Stimulated activated CD4-positive, alpha-beta T cell treated with anti-CD3 and anti-CD28 coated beads, TNF-alpha, amount 100 ng/mL, for 48 hours (primary cell): ENCODE measurements around the gene RGS7.
"Not testable (repeated sequence)": the region's sequence is repeated elsewhere in the genome, so short reads cannot be mapped to it uniquely, and the experiment has no call there.

Experiments
- DNase-seq, 3 donors: peaks; one replicate each; pipeline ENCODE4 v3.0.0-alpha.2; 2020; ENCODE audit warnings: low read depth in 3 of 3

Gene RGS7

DNA sequence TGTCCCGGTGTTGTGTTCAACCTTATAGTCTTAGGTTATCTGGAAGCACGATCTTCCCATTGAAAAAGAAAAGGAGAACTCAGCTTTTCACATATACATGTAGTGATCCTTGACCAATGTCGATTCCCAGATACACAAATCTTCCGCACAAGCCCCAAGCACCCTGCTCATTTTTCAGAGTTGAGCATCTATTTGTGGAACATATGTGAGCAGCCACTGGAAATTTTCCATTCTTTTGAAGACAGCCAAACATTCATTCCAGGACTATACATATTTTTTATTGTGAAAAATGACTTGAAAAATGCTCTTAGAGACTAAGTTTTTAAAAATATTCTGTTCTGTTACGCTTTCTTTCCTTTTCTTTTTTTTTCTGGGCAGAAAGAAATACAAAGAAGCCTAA lies 371.9 kb downstream of the RGS7 start:
- no peak for DNase-seq

DNA sequence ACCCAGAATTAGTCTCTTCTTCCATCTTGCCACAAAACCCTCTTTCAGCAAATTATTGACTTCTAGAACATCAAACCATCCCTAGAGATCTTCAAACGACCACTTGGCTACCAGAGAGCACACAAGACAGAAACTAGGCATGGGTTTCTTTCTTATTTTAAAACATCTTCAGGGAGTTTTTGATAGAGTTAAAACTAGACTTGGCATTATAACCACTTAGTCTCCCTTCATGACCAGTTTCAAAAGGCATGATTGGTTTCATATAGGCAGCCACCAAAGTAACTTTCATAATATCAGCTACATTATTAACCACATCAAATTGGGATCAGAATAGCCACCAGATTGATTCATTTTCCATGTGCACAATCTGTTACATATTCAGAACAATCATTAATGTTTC lies 376.7 kb downstream of the RGS7 start:
- DNase-seq, result no peak

DNA sequence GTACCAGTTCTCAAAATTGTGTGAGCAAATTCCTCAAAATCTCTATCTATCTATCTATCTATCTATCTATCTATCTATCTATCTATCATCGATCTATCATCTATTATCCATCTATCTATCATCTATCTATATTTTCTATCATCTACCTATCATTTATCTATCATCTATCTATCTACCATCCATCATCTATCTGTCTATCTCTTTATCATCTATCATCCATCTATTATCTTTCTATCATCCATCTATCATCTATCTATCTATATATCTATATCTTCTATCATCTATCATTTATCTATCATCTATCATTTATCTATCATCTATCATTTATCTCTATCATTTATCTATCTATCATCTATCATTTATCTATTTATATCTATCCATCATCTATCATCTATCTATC lies 380.3 kb downstream of the RGS7 start:
- no peak for DNase-seq

DNA sequence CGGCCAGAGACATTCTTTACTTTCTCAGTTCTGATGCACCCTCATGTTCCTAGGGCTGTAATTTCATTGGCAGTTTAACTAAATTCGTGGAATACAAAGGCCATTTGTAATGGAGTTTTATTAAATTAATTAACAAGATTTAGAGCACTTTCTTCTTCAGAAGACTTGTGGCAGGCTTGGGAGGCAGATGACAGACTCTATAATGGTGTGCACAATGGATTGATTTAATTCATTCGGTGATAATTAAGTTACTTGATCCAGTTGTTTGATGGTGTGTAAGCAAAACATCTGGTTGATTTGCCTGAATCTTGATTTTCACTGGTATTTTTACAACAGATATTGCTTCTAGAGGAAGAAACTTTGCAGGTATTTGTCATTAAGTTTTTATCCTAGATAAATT lies 383.1 kb downstream of the RGS7 start:
- DNase-seq, result no peak

DNA sequence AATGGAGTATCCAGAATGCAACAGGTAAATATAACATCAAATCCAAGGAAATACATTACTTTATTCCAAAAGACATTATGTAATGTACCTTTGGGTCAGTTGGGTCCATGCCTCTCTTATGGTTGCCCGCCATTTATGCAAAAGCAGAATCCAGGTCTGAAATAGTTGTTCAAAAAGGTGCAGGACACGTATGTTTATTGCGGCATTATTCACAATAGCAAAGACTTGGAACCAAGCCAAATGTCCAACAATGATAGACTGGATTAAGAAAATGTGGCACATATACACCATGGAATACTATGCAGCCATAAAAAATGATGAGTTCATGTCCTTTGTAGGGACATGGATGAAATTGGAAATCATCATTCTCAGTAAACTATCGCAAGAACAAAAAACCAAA lies 384.9 kb downstream of the RGS7 start:
- DNase-seq, result not testable (repeated sequence)

DNA sequence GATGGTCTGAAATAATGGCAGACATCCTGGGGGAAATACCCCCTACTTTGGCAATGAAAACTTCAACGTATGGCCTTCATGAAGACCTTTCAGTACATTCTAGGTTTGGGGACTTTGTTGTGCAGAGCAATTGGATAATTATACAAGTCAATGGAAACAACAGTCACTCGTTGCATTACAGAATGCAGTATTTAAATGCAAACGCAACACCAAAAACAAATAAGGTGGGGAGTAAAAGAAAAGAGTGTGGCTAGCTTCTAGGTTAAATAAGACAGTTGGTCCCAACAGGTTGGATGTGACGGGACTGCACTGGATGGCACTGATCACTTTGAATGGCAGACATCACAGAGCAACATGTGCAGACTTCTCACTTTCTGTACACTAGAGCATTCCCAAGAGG lies 386.8 kb downstream of the RGS7 start:
- no peak for DNase-seq

DNA sequence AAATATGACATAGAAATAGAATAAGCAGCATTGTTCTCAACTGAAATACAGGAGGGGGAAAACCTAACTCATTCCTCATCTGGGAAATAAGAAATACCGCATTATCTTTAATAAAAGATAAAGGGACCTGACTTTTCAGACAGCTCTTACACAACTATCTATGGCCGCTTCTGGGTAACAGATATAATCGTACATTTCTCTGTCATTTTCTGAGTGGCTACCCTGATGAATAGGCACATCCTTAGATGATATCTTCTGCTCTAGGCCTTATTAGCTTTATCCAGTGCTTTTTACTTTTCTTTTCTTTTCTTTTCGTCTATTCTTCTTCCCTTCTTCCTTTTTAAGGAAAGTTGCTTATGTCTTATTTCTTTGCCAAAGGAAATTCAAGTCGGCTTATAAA lies 388.1 kb downstream of the RGS7 start:
- no peak for DNase-seq

DNA sequence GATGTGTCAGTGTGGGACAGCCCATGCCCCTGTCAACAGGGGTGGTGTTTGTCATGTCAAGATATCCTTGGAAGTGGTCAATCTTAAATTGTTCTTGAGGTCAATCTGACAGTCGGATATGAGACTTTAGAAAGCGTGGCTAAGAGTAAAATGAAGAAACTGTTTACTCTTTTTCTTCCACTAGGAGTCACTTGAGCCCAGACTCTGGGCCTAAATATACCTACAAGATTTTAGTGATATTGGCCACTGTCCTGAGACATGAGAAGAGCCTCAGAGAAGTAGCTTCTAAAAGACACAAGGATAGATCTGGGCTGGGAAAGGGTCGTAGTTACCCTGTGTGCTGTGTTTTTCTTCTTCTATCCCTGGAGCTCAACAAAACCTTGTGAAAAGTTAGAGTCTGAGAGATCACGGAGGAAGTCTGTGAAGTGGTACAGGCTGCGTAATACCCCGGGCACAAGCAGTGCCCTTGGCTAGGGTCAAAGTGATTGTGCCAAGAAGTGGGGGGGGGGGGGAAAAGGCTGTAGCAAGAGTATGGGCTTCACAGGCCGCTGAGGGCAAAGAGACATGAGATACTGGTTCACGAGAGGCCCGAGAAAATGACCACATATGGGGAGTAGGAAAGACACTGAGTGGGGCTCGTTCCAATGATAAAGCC lies 389.8 kb downstream of the RGS7 start:
- DNase-seq, result no peak

DNA sequence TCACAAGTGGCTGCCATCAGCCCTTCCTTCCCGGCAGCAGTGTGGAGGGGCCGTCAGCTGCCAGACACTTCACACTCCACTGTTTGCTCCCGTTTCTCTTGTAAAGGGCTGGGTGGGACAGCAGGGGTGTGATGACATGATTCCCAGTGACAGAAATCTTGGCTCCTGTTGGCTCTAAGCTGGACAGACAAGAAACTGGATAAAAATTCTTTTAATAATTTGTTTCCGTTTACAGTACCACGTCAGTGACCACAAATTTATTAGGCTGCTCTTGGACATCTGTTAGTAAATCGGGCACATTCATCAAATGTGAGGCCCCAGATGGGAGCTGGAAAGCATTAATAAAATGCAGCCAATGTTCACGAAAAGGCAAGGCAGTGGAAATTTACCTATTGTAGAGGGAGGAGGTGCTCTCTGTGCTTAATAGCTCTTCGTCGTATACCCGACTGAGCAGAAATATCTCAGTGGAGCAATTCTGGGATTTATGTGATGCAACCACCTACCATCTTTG lies 391.4 kb downstream of the RGS7 start:
- no peak for DNase-seq

DNA sequence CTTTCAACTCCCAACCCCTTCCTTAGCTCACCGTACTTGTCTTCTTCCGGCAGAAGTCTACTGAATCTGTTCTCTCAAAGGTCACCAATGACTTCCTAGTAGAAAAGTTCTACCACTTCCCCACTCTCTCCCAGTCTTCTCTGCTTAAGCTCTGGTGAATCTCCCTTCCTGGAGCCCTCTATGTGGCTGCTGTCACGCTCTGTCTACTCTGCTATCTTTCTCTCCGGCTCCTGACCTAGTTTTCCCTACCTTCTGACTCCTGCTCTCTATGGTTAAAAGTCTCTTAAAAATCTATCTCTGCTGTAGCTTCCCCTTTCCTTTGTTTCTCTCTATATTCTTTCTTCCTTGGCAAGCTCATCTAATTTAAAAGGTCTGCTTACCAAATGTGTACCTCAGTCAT lies 394.9 kb downstream of the RGS7 start:
- DNase-seq, result no peak

DNA sequence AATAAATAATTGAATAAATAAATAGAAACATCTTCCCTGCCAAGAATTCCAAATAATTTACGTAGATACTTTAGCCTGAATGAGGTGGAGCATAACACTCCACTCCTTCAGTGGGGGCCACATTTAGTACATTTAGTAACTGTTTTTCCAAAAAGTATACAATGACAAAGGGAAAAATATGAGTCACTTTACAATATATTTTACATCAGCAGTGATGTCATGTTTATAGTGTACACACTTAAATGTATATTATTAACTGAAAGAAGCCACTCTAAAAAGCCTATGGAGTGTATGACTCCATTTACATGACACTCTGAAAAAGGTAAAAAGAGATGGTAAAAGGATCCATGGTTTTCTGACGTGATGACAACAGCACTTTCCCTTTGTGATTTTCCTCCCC lies 400.6 kb downstream of the RGS7 start:
- DNase-seq, result no peak

DNA sequence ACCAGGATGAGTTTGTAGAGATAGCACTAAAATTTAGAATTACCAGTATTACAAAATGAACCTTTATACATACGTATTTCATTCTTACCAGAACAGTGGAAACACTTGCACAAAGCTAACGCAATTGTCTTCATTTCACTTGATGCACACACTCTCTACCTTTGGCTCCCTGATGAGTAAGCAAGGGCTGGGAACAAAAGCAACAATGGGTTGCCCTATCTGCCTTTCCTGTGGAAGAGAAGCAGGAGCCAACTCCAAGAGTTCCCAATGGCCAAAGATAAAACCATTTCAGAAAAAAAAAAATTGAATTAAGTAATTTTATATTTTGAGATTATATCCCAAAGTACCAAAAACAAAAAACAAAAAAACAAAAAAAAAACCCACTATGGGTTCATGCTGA lies 401.0 kb downstream of the RGS7 start:
- no peak for DNase-seq

DNA sequence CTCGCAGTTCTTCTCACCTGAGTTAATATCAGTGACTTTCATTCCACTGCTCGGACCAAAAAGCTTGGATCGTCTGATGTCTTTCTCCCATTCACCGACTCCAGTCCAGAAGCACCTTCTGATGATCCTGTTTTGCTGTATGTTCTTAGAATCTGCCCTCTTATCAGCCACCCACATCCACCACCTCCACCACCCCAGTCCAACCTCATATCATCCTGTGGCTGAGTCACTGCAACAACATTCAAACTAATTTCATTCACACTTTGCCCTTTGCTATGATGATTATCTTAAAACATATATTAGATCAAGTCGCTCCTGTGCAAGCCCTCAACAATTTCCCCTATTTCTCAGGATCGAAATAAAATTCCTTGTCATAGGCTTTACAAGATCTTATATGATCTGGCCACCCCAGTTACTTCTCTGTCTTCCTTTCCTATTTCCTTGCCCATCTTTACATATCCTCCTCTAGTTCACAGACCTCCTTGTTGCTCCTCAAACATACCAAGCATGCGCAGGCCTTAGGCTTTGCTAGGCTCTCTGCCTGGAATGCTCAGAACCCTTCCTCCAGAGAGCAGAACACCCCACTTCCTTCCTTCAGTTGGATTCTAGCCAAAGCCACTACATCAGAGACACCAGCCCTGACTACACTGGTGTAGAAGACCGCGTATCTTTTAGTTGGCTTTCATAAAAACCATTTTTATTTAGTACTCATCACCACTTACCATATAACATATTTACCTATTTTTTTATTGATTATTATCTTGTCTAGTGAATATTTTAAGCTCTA lies 409.4 kb downstream of the RGS7 start:
- DNase-seq, result no peak

DNA sequence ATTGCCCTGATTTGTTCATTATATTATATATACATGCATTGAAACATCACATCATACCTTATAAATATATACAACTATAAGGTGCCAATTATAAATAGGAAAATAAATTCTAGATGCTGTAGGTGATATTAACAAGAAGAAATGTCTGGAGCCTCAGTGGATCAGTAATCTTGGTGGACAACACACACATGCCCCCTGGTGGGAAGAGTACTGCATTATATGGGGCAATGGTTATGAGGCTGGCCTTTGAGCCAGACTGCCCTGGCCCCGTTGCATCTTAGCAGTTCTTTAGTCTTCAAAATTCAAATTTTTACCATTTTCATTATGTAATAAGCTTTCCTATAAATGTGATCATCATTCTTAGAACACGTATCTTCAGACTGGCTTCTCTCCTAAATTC lies 410.1 kb downstream of the RGS7 start:
- DNase-seq, result no peak

DNA sequence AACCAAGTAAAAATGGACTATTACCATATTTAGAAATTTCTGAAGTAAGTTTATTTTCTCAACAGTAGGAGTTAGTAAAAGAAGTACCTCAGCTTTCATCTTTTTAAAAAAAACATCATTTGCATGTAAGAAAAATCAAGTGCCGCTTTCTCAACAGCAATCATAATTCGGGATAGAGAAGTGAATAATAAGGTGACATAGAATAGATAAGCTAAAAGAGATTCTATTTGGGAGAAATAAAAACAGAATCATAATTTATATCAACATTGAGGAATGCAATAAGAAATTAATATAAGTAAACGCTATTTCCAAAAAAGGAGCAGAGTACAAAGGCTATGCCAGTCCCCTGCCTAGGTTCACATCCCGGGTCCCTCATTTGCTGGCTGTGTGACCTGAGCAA lies 414.1 kb downstream of the RGS7 start:
- no peak for DNase-seq

DNA sequence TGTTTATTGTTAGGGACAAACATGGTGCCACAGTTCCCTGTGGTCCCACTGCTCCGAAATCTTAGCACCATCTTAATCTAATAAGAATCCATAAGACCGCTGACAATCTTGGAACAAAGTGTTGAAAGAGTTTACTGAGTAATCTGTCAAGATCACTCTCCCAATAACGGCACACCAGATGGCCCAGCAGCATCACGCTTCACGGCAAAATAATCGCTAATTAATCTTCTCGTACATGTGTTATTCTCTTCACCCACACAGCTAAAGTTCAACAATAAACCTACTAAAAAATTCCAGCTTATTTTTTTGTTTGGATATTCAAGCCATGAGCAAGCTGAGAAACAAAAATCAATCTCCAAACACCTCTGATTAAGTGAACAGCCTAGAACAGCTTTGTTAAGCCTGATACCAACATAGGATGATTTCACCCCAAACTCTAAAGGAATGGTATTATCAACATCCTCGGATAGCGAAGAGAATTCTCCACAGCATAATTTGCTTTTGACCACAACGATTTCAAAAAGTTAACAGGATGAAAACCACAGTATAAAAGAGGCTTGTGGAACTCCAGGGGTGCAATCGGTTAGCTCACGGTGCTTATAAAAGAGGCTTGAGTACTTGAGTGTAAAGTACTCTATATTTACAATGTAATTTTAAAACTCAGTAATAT lies 415.2 kb downstream of the RGS7 start:
- DNase-seq, result no peak

DNA sequence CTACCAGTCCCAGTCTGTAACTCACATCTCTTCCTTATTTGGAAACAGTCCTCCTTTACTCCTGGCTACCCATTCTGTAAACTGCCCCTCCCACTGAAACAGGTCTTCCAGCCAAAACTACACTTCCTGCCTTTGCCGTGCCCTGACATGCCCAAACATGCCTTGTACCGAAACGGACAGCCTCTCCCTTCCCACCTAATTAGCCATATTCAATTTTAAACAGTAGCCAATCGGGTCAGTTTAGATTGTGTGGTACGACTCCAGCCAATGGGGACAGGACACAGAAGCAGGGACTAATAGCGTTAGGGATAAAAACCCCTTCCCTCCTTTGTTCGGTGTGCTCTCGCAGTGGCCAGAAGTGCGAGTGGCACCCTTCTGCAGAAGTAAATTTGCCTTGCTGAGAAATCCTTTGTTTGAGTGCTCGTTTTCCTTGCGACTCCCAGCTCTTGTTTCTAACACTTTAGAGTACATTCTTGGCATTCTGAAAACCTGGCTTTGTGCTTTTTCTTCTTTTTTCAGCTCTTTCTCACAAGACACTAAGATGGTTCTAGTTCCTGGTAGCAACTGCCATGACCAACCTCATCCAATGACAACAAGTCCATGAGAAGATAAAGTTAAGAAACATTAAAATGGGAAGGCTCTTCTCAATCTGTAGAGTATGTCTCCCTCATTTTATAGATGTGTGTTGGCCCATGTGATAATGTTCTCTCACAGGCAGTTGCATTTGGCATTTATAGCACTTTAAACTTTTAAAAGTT lies 419.9 kb downstream of the RGS7 start:
- DNase-seq, result no peak

DNA sequence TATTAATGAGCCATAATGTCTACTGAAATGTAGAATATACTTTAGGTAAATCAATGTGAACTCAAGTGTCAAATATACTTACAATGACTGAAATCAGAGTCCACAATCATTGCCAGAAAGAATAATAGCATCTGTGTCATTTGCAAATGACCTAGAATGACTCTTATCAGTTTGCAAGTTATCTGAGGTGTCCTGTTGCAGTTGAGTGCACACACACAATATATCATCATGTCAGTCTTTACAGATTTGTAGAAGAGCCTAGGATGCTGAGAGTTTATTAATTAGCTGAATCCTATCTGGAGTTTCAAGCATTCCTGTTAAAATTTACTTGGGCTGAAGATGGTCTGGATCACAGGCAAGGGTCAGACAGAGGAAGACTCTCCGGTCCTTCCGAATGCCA lies 421.1 kb downstream of the RGS7 start:
- DNase-seq, result no peak

DNA sequence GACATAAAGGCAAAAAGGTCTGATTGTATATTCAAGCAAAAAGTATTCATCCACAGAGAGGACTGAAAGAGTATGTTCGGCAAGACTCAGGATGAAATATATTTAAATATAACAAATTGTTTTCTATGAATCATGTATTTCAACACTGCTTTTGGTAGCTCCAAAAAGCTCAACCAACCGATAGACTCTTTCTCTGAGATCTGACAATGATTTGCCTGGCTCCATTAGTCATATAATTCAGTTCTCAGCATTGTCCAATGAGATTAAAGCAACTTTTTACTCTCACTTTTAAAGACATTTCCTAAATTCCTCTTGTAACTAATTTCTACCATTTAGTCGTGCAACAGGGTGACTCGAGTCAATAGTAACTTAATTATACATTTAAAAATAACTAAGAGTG lies 426.0 kb downstream of the RGS7 start:
- DNase-seq, result no peak

DNA sequence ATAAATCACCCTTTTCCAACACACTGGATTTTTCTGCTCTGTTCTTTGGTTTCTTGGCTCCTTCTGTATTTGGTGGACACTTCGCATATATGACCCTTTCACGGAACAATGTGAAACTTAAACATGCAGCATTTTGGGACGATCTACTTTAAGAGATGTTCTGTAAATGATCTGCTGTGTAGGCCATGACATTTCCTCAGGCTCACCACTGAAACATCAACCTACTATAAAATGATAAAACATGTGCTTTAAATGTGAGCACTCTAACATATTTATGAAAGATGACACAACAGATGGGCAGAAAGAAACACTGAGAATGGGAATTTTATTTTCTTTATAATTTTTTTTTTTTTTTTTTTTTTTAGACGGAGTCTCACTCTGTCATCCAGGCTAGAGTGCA lies 428.7 kb downstream of the RGS7 start:
- no peak for DNase-seq

DNA sequence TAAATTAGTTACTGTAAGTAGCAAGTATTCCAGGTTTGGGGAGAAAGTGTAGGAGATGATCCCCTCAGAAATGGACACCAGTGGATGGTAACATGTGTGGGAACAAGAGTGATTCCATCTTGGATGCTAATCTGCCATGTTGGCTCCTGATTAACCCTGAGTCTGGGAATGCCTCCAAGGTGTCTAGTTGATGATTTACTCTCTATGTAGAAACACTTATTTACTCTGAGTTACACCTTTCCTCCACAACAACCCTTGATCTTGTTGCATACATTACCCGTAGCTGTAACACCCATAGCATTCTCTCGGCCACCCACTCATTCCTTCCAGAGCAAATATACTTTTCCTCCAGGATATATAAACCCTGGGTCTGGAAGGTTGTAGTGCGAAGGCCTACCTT lies 429.2 kb downstream of the RGS7 start:
- no peak for DNase-seq

DNA sequence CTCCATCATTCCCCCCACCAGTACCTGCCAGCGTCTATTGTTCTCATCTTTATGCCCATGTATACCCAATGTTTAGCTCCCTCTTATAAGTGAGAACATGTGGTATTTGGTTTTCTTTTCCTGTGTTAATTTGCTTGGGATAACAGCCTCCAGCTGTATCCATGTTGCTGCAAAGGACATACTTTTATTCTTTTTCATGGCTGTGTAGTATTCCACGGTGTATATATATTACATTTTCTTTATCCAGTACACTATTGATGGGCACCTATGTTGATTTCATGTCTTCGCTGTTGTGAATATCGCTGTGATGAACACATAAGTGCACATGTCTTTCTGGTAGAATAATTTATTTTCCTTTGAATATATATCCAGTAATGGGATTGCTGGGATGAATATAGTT lies 431.7 kb downstream of the RGS7 start:
- DNase-seq, result no peak
